NCI-H146 treated with DMSO at 0.1 percent for 48 hours (cell line): ENCODE measurements around the gene MAN2B2.
"Not testable (repeated sequence)": the region's sequence is repeated elsewhere in the genome, so short reads cannot be mapped to it uniquely, and the experiment has no call there.

ENCODE experiments used
- DNase-seq: peaks from one replicate; lab custom pipeline; 2025; ENCODE audit not compliant: unreplicated experiment; lab: John Stamatoyannopoulos, UW

The MAN2B2 gene

DNA sequence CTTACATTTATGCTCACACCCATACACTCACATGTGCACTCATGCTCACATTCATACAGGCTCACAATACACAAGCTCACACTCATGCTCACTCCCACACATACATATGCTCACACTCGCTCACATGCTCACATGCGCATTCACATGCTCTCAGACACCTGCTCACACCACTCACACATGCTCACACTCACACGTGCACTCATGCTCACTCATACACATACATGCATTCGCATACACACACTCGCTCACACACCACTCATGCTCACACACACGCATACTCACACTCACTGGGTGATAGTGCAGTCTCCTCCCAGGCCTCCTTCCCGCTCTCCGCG lies 90.3 kb downstream of the MAN2B2 start:
- DNase-seq = no peak

GRCh38 chr4:6668391-6668790 lies 93.4 kb downstream of the MAN2B2 start:
- no peak for DNase-seq

- DNase-seq = no peak
These were observed 96.7 kb downstream of the MAN2B2 start for GRCh38 chr4:6671648-6672047.

DNA sequence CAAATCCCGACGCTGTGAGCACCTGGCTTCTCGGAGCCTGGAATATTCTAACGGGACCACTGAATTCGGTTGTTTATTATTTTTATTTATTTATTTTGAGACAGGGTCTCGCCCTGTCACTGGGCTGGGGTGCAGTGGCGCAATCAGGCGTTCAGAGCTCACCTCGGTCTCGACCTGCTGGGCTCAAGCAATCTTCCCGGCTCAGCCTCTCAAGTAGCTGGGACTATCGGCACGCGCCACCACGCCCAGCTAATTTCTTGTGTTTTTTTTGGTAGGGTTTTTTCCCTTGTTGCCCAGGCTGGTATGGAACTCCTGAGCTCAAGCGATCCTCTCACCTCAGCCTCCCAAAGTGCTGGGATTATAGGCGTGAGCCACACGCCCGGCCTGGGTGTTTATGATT lies 97.1 kb downstream of the MAN2B2 start:
- no peak for DNase-seq

GRCh38 chr4:6672541-6673190 lies 97.7 kb downstream of the MAN2B2 start:
- not testable (repeated sequence) for DNase-seq
